HepG2 (cell line): Measurements from ENCODE around the gene NFS1. TPM values are rescaled to one million over a fixed set of nuclear protein-coding genes. Genes with fewer than 3 reads are reported as not detected.
A peak's percentile ranks its signal among the peaks of the same experiment; 100 is the strongest.

Experiments
- HHEX ChIP-seq: IDR thresholded peaks from 2 replicates; pipeline ENCODE4 v1.6.1; 2016; ENCODE audit warnings: control low read depth
- MATR3 ChIP-seq: sonication (generic); formaldehyde crosslinking; IDR thresholded peaks from 2 replicates; pipeline ENCODE4 v1.4.0; 2020; ENCODE audit warnings: missing genetic modification reagents
- MEIS1 ChIP-seq: sonication (generic); formaldehyde crosslinking; IDR thresholded peaks from 2 replicates; pipeline ENCODE4 v1.9.0; 2021; ENCODE audit warnings: mild to moderate bottlenecking, missing genetic modification reagents, moderate library complexity, borderline replicate concordance
- RBM22 ChIP-seq: fragments of 200-400 bp; formaldehyde crosslinking; optimal IDR thresholded peaks from 2 replicates; pipeline ENCODE3; 2017; ENCODE audit warnings: mild to moderate bottlenecking, low read length, moderate library complexity
- SRSF4 ChIP-seq: fragments of 200-400 bp; formaldehyde crosslinking; IDR thresholded peaks from one replicate; pipeline ENCODE4 v1.6.1; 2018; ENCODE audit warnings: mild to moderate bottlenecking, low read depth, low read length, moderate library complexity; ENCODE audit not compliant: poor library complexity, severe bottlenecking
- TEAD2 ChIP-seq: sonication (generic); formaldehyde crosslinking; IDR thresholded peaks from 2 replicates; pipeline ENCODE4 v1.9.0; 2021; ENCODE audit warnings: missing genetic modification reagents
- ZFP82 ChIP-seq: sonication (generic); formaldehyde crosslinking; IDR thresholded peaks from 2 replicates; pipeline ENCODE4 v1.5.1; 2020; ENCODE audit warnings: mild to moderate bottlenecking, missing genetic modification reagents, borderline replicate concordance
- ZNF549 ChIP-seq: sonication (generic); formaldehyde crosslinking; IDR thresholded peaks from 2 replicates; pipeline ENCODE4 v1.5.0; 2020; ENCODE audit warnings: missing genetic modification reagents
- ZNF782 ChIP-seq: sonication (generic); formaldehyde crosslinking; IDR thresholded peaks from 2 replicates; pipeline ENCODE4 v1.4.0; 2020; ENCODE audit warnings: missing genetic modification reagents, mild to moderate bottlenecking, borderline replicate concordance
- ZNF792 ChIP-seq: IDR thresholded peaks from 2 replicates; pipeline ENCODE4 v1.6.1; 2016
- polyA plus RNA-seq, 8 experiments: library from polyadenylated mRNA; depleted of rRNA in 3 of 8; stranded (reverse) in 7 of 8; unstranded in 1 of 8; fragments of >200 nt; fragmentation: Illumina TruSeq in 4 of 8; extraction: Trizol in 4 of 8; gene quantifications; 2 replicates each; pipeline versions ENCODE4 v1.2.1 to v1.2.3, GENCODE V29; 2011 to 2016; ENCODE audit warnings: low read depth in 4 of 8, missing spikeins in 1 of 8, mixed read lengths in 1 of 8; ENCODE audit not compliant: insufficient read depth in 1 of 8
- total RNA-seq, 5 experiments: library from RNA; depleted of rRNA; stranded (reverse); fragments of >200 nt; fragmentation: Illumina TruSeq; extraction: Trizol; gene quantifications; 2 replicates each; pipeline ENCODE4 v1.2.3, GENCODE V29; 2016; ENCODE audit warnings: low read depth in 1 of 5
- TF ChIP-seq, protein P1 (sequence below): sonication (generic); formaldehyde crosslinking; IDR thresholded peaks from 2 replicates; pipeline ENCODE4 v1.4.0; 2020; ENCODE audit warnings: missing genetic modification reagents, borderline replicate concordance
- TF ChIP-seq, protein P2 (sequence below): sonication (generic); formaldehyde crosslinking; IDR thresholded peaks from 2 replicates; pipeline ENCODE4 v1.4.0; 2020; ENCODE audit warnings: missing genetic modification reagents, mild to moderate bottlenecking, borderline replicate concordance
- TF ChIP-seq, protein P3 (sequence below): sonication (generic); formaldehyde crosslinking; IDR thresholded peaks from 2 replicates; pipeline ENCODE4 v1.4.0; 2020; ENCODE audit warnings: missing genetic modification reagents
- TF ChIP-seq, protein P4 (sequence below): sonication (generic); formaldehyde crosslinking; IDR thresholded peaks from 2 replicates; pipeline ENCODE4 v1.5.0; 2020; ENCODE audit warnings: missing genetic modification reagents, mild to moderate bottlenecking, borderline replicate concordance
- TF ChIP-seq, protein P5 (sequence below): sonication (generic); formaldehyde crosslinking; IDR thresholded peaks from 2 replicates; pipeline ENCODE4 v1.8.0; 2023; ENCODE audit warnings: mild to moderate bottlenecking, missing genetic modification reagents
- TF ChIP-seq, protein P6 (sequence below): IDR thresholded peaks from 2 replicates; pipeline ENCODE4 v1.6.1; 2016; ENCODE audit warnings: low read depth
- TF ChIP-seq, protein P7 (sequence below): sonication (generic); formaldehyde crosslinking; IDR thresholded peaks from 2 replicates; pipeline ENCODE4 v1.4.0; 2020; ENCODE audit warnings: mild to moderate bottlenecking, missing genetic modification reagents

NFS1 gene
- total and polyA plus RNA-seq, 2 of the 13 experiments (the other 11 are each of a cell fraction or from before 2014, with no cell fraction given), result 65.9 to 88.1 TPM

DNA sequence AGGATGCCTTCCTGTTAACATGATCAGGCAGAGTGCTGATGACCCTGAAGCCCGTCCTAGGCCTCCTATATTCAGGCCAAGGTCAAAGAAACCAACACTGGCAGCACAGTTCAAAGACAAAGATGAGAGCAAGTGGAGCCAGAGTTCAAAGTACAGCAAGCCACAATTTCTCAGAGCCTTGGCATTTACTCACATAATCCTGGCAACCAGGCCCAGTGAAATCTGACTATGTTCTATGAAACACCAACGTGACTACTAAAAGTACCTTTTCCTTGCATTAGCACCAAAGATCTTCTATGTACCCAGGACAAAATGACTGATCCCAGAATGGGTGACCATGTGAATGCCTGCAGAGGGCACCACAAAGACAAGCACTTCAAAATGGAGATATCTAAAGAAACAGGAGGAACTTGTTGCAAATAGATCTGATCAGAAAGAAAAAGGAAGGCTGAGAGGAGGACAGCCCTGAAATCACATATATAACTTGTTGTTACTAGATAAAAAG is 3.9 kb downstream of the NFS1 start (continued):
- TF ChIP-seq, protein P1, sequence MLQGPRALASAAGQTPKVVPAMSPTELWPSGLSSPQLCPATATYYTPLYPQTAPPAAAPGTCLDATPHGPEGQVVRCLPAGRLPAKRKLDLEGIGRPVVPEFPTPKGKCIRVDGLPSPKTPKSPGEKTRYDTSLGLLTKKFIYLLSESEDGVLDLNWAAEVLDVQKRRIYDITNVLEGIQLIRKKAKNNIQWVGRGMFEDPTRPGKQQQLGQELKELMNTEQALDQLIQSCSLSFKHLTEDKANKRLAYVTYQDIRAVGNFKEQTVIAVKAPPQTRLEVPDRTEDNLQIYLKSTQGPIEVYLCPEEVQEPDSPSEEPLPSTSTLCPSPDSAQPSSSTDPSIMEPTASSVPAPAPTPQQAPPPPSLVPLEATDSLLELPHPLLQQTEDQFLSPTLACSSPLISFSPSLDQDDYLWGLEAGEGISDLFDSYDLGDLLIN (CRISPR knock-in tag), result no peak
- TF ChIP-seq, protein P2, sequence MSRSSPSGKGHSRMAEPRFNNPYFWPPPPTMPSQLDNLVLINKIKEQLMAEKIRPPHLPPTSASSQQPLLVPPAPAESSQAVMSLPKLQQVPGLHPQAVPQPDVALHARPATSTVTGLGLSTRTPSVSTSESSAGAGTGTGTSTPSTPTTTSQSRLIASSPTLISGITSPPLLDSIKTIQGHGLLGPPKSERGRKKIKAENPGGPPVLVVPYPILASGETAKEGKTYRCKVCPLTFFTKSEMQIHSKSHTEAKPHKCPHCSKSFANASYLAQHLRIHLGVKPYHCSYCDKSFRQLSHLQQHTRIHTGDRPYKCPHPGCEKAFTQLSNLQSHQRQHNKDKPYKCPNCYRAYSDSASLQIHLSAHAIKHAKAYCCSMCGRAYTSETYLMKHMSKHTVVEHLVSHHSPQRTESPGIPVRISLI (CRISPR knock-in tag), result no peak
- TF ChIP-seq, protein P3, sequence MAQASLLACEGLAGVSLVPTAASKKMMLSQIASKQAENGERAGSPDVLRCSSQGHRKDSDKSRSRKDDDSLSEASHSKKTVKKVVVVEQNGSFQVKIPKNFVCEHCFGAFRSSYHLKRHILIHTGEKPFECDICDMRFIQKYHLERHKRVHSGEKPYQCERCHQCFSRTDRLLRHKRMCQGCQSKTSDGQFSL (CRISPR knock-in tag), result no peak
- TF ChIP-seq MEIS1 (CRISPR knock-in tag) (no peak), ZFP82 (CRISPR knock-in tag) (no peak), ZNF782 (CRISPR knock-in tag) (no peak; the same call in 1 of the 2 replicates), ZNF792 (CRISPR knock-in tag) (no peak), SRSF4 (no peak), HHEX (CRISPR knock-in tag) (no peak), ZNF549 (CRISPR knock-in tag) (no peak), RBM22 (no peak), MATR3 (no peak), TEAD2 (no peak)
- TF ChIP-seq, protein P4, sequence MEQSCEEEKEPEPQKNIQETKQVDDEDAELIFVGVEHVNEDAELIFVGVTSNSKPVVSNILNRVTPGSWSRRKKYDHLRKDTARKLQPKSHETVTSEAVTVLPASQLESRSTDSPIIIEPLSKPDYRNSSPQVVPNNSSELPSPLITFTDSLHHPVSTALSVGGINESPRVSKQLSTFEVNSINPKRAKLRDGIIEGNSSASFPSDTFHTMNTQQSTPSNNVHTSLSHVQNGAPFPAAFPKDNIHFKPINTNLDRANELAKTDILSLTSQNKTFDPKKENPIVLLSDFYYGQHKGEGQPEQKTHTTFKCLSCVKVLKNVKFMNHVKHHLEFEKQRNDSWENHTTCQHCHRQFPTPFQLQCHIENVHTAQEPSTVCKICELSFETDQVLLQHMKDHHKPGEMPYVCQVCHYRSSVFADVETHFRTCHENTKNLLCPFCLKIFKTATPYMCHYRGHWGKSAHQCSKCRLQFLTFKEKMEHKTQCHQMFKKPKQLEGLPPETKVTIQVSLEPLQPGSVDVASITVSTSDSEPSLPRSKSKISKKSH (CRISPR knock-in tag), result no peak
- TF ChIP-seq, protein P5, sequence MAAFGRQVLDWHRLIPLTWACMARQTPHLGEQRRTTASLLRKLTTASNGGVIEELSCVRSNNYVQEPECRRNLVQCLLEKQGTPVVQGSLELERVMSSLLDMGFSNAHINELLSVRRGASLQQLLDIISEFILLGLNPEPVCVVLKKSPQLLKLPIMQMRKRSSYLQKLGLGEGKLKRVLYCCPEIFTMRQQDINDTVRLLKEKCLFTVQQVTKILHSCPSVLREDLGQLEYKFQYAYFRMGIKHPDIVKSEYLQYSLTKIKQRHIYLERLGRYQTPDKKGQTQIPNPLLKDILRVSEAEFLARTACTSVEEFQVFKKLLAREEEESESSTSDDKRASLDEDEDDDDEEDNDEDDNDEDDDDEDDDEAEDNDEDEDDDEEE, result no peak
- TF ChIP-seq, protein P6, sequence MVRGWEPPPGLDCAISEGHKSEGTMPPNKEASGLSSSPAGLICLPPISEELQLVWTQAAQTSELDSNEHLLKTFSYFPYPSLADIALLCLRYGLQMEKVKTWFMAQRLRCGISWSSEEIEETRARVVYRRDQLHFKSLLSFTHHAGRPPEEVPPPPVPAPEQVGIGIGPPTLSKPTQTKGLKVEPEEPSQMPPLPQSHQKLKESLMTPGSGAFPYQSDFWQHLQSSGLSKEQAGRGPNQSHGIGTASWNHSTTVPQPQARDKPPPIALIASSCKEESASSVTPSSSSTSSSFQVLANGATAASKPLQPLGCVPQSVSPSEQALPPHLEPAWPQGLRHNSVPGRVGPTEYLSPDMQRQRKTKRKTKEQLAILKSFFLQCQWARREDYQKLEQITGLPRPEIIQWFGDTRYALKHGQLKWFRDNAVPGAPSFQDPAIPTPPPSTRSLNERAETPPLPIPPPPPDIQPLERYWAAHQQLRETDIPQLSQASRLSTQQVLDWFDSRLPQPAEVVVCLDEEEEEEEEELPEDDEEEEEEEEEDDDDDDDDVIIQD (CRISPR knock-in tag), result peak; percentile 37; the same call in 1 of the 2 replicates
- TF ChIP-seq, protein P7, sequence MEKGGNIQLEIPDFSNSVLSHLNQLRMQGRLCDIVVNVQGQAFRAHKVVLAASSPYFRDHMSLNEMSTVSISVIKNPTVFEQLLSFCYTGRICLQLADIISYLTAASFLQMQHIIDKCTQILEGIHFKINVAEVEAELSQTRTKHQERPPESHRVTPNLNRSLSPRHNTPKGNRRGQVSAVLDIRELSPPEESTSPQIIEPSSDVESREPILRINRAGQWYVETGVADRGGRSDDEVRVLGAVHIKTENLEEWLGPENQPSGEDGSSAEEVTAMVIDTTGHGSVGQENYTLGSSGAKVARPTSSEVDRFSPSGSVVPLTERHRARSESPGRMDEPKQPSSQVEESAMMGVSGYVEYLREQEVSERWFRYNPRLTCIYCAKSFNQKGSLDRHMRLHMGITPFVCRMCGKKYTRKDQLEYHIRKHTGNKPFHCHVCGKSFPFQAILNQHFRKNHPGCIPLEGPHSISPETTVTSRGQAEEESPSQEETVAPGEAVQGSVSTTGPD, result no peak
